Smooth muscle cell of the pulmonary artery (primary cell): ENCODE measurements around the gene NPY. TPM values are rescaled to one million over a fixed set of nuclear protein-coding genes. Genes with fewer than 3 reads are reported as not detected.

Source experiments
- total RNA-seq: library from RNA; depleted of rRNA; stranded (reverse); fragments of >200 nt; gene quantifications from 2 replicates; pipeline ENCODE4 v1.2.3, GENCODE V29; 2014

The NPY gene
- total RNA-seq, result 2.3 TPM in 1 of 2 replicates, not detected in the other

GRCh38 chr7:24283897-24284698 is at the start of gene NPY:
Gene NPY, plus strand, starts transcription at chr7:24284190. Its CDS starts 1,051 bp downstream, at chr7:24285241.

